ENCODE results near the gene PPP2R2C. TPM values are rescaled to one million over a fixed set of nuclear protein-coding genes. Genes with fewer than 3 reads are reported as not detected.
A peak's percentile ranks its signal among the peaks of the same experiment; 100 is the strongest.

PPP2R2C gene
- total RNA-seq, 1 experiment from 2014 or later, result not detected

DNA sequence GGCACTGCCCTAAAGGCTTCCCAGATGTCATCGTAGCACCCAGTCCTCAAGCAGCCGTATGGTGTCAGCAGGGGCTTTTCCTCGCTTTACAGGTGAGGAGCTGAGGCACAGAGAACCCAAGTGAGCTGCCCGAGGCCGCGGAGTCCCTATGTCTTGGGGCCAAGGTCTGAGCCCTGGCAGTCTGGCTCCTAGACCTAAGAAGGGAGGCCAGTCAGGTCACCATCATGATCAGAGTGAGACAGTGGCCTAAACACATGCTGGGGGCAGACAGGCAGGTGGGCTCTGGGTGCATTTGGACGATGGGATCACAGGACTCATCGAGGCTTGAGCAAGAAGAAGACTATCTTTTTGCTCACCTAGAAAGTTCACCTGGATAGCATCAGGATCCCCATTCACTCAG is 107.8 kb downstream of the PPP2R2C start:
- no peaks in the 10 kb centered on the region for H3K36me3 Mint-ChIP-seq (ENCODE audit: insufficient read depth, unreplicated experiment)
- Histone ChIP-seq H3K27me3 (replicated peaks; ENCODE audit: control insufficient read depth, insufficient read depth, low read length) (no peaks in the 10 kb centered on the region; the same call in none of the 2 replicates), H3K4me3 (ENCODE audit: low read depth, low read length) (no peak overlapping the region), H3K4me1 (no peaks in the 10 kb centered on the region), H3K9me3 (no peaks in the 10 kb centered on the region), H3K36me3 (ENCODE audit: control insufficient read depth, insufficient read depth, low read length) (no peaks in the 10 kb centered on the region)
- no peak overlapping the region for H3K27ac Mint-ChIP-seq (ENCODE audit: unreplicated experiment)
- H3K4me1 Mint-ChIP-seq (ENCODE audit: low read depth, unreplicated experiment), result no peaks in the 10 kb centered on the region
- intact Hi-C loops (cut with micrococcal nuclease; ENCODE audit: unreplicated experiment), result no loop called here
- POLR2A ChIA-PET, result no interaction called here
- H3K4me3 Mint-ChIP-seq (ENCODE audit: unreplicated experiment), result no peak overlapping the region
- no peaks in the 10 kb centered on the region for H3K9me3 Mint-ChIP-seq (ENCODE audit: unreplicated experiment)
- BruUV-seq (replicated peaks), result no TSS peak
- no peak for TF ChIP-seq CTCF (IDR thresholded peaks at IDR 0.05; ENCODE audit: insufficient read depth in 1 of 2, low read depth in 1 of 2, low read length in 1 of 2, severe bottlenecking in 1 of 2, unreplicated experiment in 1 of 2)
- DNase-seq, result no peak
- H3K27me3 Mint-ChIP-seq (ENCODE audit: insufficient read depth, unreplicated experiment), result peaks cover 28% of the 10 kb centered on the region
- CTCF ChIA-PET, result no interaction called here

DNA sequence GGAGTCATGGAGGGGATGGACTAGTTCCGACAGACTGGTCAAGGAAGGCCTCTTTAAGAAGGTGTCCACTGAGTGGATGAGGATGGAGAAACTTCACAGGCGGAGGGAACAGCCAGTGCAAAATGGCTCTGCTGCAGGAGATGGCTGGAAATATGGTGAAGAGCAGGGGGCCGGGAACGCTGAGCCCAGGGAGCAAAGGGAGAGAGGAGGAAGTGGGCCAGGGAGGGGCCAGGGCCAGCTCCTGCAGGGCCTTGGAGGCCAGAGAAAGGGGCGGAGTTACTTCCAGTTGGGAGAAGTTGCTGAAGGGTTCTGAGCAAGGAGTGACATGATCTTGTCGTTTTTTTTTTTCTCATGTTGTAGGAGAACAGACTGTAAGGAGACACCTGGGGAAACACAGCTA is 108.3 kb downstream of the PPP2R2C start:
- TF ChIP-seq CTCF (IDR thresholded peaks at IDR 0.05; ENCODE audit: insufficient read depth in 1 of 2, low read depth in 1 of 2, low read length in 1 of 2, severe bottlenecking in 1 of 2, unreplicated experiment in 1 of 2), result no peak
- H3K4me3 ChIP-seq (ENCODE audit: low read depth, low read length), result no peak overlapping the region
- Mint-ChIP-seq H3K27me3 (ENCODE audit: insufficient read depth, unreplicated experiment) (peaks cover 28% of the 10 kb centered on the region), H3K27ac (ENCODE audit: unreplicated experiment) (no peak overlapping the region), H3K9me3 (ENCODE audit: unreplicated experiment) (no peaks in the 10 kb centered on the region), H3K36me3 (ENCODE audit: insufficient read depth, unreplicated experiment) (no peaks in the 10 kb centered on the region), H3K4me1 (ENCODE audit: low read depth, unreplicated experiment) (no peaks in the 10 kb centered on the region), H3K4me3 (ENCODE audit: unreplicated experiment) (no peak overlapping the region)
- intact Hi-C loops (cut with micrococcal nuclease; ENCODE audit: unreplicated experiment), result no loop called here
- CTCF ChIA-PET, result no interaction called here
- no peaks in the 10 kb centered on the region for H3K4me1 ChIP-seq
- H3K36me3 ChIP-seq (ENCODE audit: control insufficient read depth, insufficient read depth, low read length), result no peaks in the 10 kb centered on the region
- POLR2A ChIA-PET, result no interaction called here
- no peak for DNase-seq
- no peaks in the 10 kb centered on the region; the same call in none of the 2 replicates for H3K27me3 ChIP-seq (replicated peaks; ENCODE audit: control insufficient read depth, insufficient read depth, low read length)
- BruUV-seq (replicated peaks), result no TSS peak
- H3K9me3 ChIP-seq, result no peaks in the 10 kb centered on the region

DNA sequence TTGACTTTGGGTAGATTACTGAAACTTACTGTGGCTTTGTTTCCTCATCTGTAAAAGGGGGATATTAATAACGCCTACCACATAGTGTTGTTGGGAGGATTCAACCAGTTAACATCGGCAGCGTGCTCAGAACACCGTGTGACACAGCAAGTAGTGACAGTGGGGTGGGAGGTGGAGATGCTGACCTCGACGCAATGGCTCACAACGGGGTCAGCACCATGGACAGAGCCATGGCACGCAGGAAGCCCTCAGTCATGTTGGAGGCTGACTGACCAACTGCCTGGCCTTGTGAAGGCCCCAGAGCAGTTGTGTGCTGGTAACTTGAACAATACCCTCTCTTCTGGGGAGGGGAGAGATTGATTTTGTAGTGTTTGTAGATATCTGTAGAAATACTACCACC is 109.5 kb downstream of the PPP2R2C start:
- Mint-ChIP-seq H3K27ac (ENCODE audit: unreplicated experiment) (no peak overlapping the region), H3K4me1 (ENCODE audit: low read depth, unreplicated experiment) (no peaks in the 10 kb centered on the region), H3K36me3 (ENCODE audit: insufficient read depth, unreplicated experiment) (no peaks in the 10 kb centered on the region), H3K27me3 (ENCODE audit: insufficient read depth, unreplicated experiment) (peaks cover 18% of the 10 kb centered on the region), H3K4me3 (ENCODE audit: unreplicated experiment) (no peak overlapping the region), H3K9me3 (ENCODE audit: unreplicated experiment) (no peaks in the 10 kb centered on the region)
- Histone ChIP-seq H3K36me3 (ENCODE audit: control insufficient read depth, insufficient read depth, low read length) (no peaks in the 10 kb centered on the region), H3K27me3 (replicated peaks; ENCODE audit: control insufficient read depth, insufficient read depth, low read length) (no peaks in the 10 kb centered on the region; the same call in none of the 2 replicates), H3K4me3 (ENCODE audit: low read depth, low read length) (no peak overlapping the region), H3K4me1 (no peaks in the 10 kb centered on the region), H3K9me3 (no peaks in the 10 kb centered on the region)
- CTCF ChIA-PET, result no interaction called here
- intact Hi-C loops (cut with micrococcal nuclease; ENCODE audit: unreplicated experiment), result no loop called here
- POLR2A ChIA-PET, result no interaction called here
- no peak for TF ChIP-seq CTCF (IDR thresholded peaks at IDR 0.05; ENCODE audit: insufficient read depth in 1 of 2, low read depth in 1 of 2, low read length in 1 of 2, severe bottlenecking in 1 of 2, unreplicated experiment in 1 of 2)
- DNase-seq, result peak in 1 of 2 experiments; percentile 62
- BruUV-seq (replicated peaks), result no TSS peak
